ENCODE measurements around the gene ASCL5. TPM values are rescaled to one million over a fixed set of nuclear protein-coding genes. Genes with fewer than 3 reads are reported as not detected.

Gene ASCL5
- total RNA-seq, 1 experiment from 2014 or later: not detected

GRCh38 chr1:201153474-201154388, 26.7 kb upstream of the ASCL5 start:
- no peak for DNase-seq (ENCODE audit: low spot score)

GRCh38 chr1:201149400-201149799, 22.4 kb upstream of the ASCL5 start:
- peak; percentile 55 for DNase-seq (ENCODE audit: low spot score)

GRCh38 chr1:201147396-201148015, 20.5 kb upstream of the ASCL5 start:
- no peak for DNase-seq (ENCODE audit: low spot score)

GRCh38 chr1:201146626-201147390, 19.8 kb upstream of the ASCL5 start:
- DNase-seq (ENCODE audit: low spot score): no peak

- DNase-seq (ENCODE audit: low spot score): no peak
These were observed 18.8 kb upstream of the ASCL5 start for GRCh38 chr1:201145816-201146215.

GRCh38 chr1:201145132-201145531, 18.1 kb upstream of the ASCL5 start:
- no peak for DNase-seq (ENCODE audit: low spot score)

- no peak for DNase-seq (ENCODE audit: low spot score)
These were observed 17.7 kb upstream of the ASCL5 start for GRCh38 chr1:201144701-201145100.

- DNase-seq (ENCODE audit: low spot score): no peak
These were observed 17.0 kb upstream of the ASCL5 start for GRCh38 chr1:201143726-201144635.

- no peak for DNase-seq (ENCODE audit: low spot score)
These were observed 16.1 kb upstream of the ASCL5 start for GRCh38 chr1:201142849-201143725.

GRCh38 chr1:201142011-201142848, 15.2 kb upstream of the ASCL5 start:
- no peak for DNase-seq (ENCODE audit: low spot score)

GRCh38 chr1:201141418-201141817, 14.4 kb upstream of the ASCL5 start:
- no peak for DNase-seq (ENCODE audit: low spot score)

- no peak for DNase-seq (ENCODE audit: low spot score)
These were observed 13.9 kb upstream of the ASCL5 start for GRCh38 chr1:201140941-201141260.

- DNase-seq (ENCODE audit: low spot score): no peak
These were observed 13.4 kb upstream of the ASCL5 start for GRCh38 chr1:201140235-201140940.

GRCh38 chr1:201139756-201140155, 12.8 kb upstream of the ASCL5 start:
- DNase-seq (ENCODE audit: low spot score): no peak

- DNase-seq (ENCODE audit: low spot score): no peak
These were observed 12.3 kb upstream of the ASCL5 start for GRCh38 chr1:201139306-201139705.

- DNase-seq (ENCODE audit: low spot score): no peak
These were observed 11.4 kb upstream of the ASCL5 start for GRCh38 chr1:201138311-201138840.

- DNase-seq (ENCODE audit: low spot score): peak; percentile 74
These were observed 10.8 kb upstream of the ASCL5 start for GRCh38 chr1:201137579-201138310.

GRCh38 chr1:201137024-201137392, 10.0 kb upstream of the ASCL5 start:
- DNase-seq (ENCODE audit: low spot score): no peak

Measured in H4 (cell line).